Medulla oblongata (tissue), 1 donor: ENCODE data around the gene SPAM1.
"Not testable (repeated sequence)": the region's sequence is repeated elsewhere in the genome, so short reads cannot be mapped to it uniquely, and the experiment has no call there.

Experiments
- DNase-seq: peaks from one replicate; pipeline ENCODE4 v3.0.0-alpha.2; 2015; ENCODE audit errors: extremely low spot score

The SPAM1 gene

GRCh38 chr7:123924941-123925340, at the start of gene SPAM1:
SPAM1 (plus strand) TSS chr7:123925241; CDS start chr7:123953571, 28,330 bp downstream.
- DNase-seq = no peak

- DNase-seq = no peak
These were observed 48.3 kb upstream of the SPAM1 start for GRCh38 chr7:123876557-123877256.

GRCh38 chr7:123879628-123880027, 45.4 kb upstream of the SPAM1 start:
- DNase-seq = no peak

- no peak for DNase-seq
These were observed 43.7 kb upstream of the SPAM1 start for GRCh38 chr7:123881300-123881699.

- no peak for DNase-seq
These were observed 41.9 kb upstream of the SPAM1 start for GRCh38 chr7:123883154-123883553.

GRCh38 chr7:123888192-123888591, 36.8 kb upstream of the SPAM1 start:
- no peak for DNase-seq

GRCh38 chr7:123894753-123895152, 30.3 kb upstream of the SPAM1 start:
- DNase-seq = not testable (repeated sequence)

GRCh38 chr7:123901101-123901500, 23.9 kb upstream of the SPAM1 start:
- no peak for DNase-seq

GRCh38 chr7:123905714-123906113, 19.3 kb upstream of the SPAM1 start:
- no peak for DNase-seq

GRCh38 chr7:123916240-123916724, 8.8 kb upstream of the SPAM1 start:
- peak; percentile 33 for DNase-seq

- DNase-seq = no peak
These were observed 7.2 kb upstream of the SPAM1 start for GRCh38 chr7:123917878-123918277.

- no peak for DNase-seq
These were observed 6.7 kb upstream of the SPAM1 start for GRCh38 chr7:123918309-123918708.

- no peak for DNase-seq
These were observed 1.4 kb upstream of the SPAM1 start for GRCh38 chr7:123923599-123923998.

GRCh38 chr7:123929107-123929506, 4.1 kb downstream of the SPAM1 start:
- no peak for DNase-seq

GRCh38 chr7:123929655-123930054, 4.6 kb downstream of the SPAM1 start:
- DNase-seq = no peak

- DNase-seq = no peak
These were observed 10.7 kb downstream of the SPAM1 start for GRCh38 chr7:123935436-123936381.

- no peak for DNase-seq
These were observed 11.3 kb downstream of the SPAM1 start for GRCh38 chr7:123936388-123936787.

- no peak for DNase-seq
These were observed 14.7 kb downstream of the SPAM1 start for GRCh38 chr7:123939784-123940183.

- no peak for DNase-seq
These were observed 16.5 kb downstream of the SPAM1 start for GRCh38 chr7:123941391-123942180.

GRCh38 chr7:123944395-123944794, 19.4 kb downstream of the SPAM1 start:
- no peak for DNase-seq

- DNase-seq = no peak
These were observed 20.9 kb downstream of the SPAM1 start for GRCh38 chr7:123945938-123946337.

- no peak for DNase-seq
These were observed 23.1 kb downstream of the SPAM1 start for GRCh38 chr7:123948136-123948535.
